GM18858 (cell line): ENCODE data around the gene SCFD1.
"Not testable (repeated sequence)": the region's sequence is repeated elsewhere in the genome, so short reads cannot be mapped to it uniquely, and the experiment has no call there.

Source experiments
- ATAC-seq: cut with Tn5 transposase; IDR thresholded peaks from one replicate; pipeline ENCODE4 v1.9.1; 2021; ENCODE audit not compliant: unreplicated experiment

SCFD1 gene

DNA sequence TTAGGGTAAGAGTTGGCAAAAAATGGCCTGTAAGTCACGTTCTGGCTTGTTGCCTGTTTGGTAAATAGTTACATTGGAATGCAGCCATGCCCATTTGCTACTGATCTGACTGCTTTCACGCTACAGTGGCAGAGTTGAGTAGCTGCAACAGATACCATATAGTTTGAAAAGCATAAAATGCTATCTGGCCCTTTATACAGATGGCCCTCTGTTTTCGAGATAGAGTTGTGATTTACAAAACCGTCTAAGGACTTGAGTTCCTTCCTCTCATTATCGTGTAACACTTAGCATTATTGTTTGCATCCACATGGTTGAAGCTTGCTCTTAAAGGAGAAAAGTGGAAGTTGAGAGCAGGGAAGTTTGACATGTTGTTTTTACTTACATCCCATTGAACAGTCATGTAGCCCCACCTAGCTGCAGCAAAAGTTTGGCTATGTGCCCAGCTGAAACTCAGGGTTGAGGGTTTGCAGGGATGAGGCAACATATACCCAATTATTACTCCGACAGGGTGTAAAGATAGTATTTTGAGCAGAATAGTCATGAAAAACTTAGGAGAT lies 11.3 kb upstream of the SCFD1 start:
- ATAC-seq = no peak

DNA sequence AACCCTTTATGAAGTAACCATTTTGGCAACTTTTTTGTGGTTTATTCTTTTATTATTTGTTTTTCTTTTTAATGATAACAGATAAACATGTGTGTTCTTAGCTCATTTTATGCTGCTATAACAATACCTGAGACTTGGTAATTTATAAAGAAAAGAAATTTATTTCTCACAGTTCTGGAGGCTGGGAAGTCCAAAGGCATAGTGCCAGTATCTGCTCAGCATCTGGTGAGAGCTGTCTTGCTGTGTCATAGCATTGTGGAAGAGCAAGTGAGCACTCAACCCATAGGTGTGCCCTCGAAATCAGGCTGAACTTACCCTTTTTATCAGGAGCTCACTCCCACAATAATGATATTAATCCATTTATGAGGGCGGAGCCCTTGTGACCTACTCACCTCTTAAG lies 8.0 kb upstream of the SCFD1 start:
- ATAC-seq = no peak

DNA sequence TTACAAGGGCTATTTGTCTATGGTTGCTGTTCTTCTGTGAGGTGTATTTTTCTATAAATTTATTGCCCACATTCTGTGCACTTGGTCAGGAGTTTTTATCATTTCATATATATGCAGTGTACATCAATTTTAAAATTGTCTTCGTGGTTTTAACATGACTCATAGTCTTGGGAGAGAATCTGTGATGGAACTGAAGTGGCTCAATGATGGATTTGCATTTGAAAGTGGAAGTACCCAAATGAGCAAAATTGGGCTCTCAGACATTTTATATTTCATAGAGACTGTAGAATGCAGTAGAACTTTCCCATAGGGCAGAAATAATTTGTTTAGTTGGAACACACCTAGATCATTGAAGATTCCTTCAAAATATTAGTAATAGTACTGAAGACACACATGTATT lies 1.9 kb upstream of the SCFD1 start:
- ATAC-seq = peak; percentile 61

DNA sequence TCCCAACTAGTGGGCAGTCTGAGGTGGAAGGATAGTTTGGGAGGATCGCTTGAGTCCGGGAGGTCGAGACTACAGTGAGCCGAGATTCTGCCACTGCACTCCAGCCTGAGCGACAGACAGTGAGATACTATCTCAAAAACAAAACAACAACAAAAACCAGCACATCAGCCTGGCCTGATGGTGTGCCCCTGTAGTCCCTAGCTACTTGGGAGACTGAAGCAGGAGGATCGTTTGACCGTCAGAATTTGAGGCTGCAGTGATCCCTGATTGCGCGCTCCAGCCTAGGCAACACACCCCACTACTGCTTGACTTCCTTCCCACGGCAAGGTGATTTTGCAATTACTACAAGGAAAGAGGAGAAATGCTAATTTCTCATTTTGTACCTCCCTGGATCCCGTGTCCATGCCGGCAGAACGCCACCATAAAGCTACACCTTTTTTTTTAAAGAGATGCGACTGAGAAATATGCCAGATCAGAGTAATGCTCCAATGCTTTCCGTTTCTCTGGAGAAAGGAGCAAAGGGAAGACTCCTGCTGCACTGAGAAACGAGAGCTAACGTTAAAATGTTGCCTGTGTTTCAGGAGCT lies 672 bp upstream of the SCFD1 start:
- no peak for ATAC-seq

GRCh38 chr14:30623412-30624131 lies 1.5 kb downstream of the SCFD1 start:
- ATAC-seq = no peak

DNA sequence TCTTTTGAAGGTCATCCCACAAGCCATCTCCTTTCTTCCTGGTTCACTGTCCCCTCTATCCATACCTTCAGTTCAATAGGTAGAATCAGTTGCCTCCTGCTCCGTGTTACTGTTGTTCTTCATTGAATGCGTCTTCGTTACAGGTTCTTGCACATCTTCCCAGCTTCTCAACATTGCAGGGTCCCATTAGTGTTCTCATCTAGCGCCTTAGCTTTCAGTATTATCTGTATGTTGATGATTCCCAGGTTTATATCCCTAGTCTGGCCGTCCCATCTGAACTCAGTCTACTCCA lies 2.0 kb downstream of the SCFD1 start:
- ATAC-seq = no peak

GRCh38 chr14:30625533-30625932 lies 3.4 kb downstream of the SCFD1 start:
- ATAC-seq = no peak

- ATAC-seq = not testable (repeated sequence)
These were observed 7.3 kb downstream of the SCFD1 start for GRCh38 chr14:30629432-30629831.

DNA sequence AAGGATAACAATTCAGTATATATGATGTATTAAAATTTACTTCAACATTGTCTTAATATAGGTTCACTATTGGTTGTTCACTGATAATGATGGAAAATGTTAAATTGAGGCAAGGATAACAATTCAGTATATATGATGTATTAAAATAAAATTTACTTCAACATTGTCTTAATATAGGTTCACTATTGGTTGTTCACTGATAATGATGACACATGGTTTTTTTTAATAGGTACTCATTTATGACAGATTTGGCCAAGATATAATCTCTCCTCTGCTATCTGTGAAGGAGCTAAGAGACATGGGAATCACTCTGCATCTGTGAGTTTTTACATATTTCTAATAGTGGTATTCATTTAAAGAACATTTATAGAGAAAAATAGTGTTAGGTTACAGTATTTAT lies 8.1 kb downstream of the SCFD1 start:
- ATAC-seq = no peak

- ATAC-seq = no peak
These were observed 10.6 kb downstream of the SCFD1 start for GRCh38 chr14:30632730-30633129.

DNA sequence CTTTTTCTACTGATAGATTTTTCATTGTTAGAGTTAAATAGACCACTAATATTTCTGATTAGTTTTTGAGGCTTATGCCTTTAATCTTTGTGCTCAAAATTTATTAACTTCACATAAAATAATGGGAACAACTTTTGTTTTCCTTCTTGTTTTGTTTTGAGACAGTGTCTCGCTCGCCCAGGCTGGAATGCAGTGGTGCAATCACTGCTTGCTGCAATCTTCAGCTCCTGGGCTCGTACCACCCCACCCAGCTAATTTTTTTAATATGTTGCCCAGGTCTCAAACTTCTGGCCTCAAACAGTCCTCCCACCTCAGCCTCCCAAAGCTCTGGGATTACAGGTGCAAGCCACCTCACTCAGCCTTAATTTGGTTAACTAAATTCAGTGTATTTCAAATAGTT lies 16.8 kb downstream of the SCFD1 start:
- ATAC-seq = no peak

- no peak for ATAC-seq
These were observed 19.1 kb downstream of the SCFD1 start for GRCh38 chr14:30641207-30641606.

DNA sequence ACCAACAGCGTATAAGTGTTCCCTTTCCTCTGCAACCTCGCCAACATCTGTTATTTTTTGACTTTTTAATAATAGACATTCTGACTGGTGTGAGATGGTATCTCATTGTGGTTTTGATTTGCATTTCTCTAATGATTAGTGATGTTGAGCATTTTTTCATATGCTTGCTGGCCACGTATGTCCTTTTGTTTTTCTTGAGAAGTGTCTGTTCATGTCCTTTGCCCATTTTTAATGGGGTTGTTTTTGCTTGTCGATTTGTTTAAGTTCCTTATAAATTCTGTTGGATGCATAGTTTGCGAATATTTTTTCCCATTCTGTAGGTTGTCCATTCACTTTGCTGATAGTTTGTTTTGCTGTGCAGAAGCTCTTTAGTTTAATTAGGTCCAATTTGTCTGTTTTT lies 22.3 kb downstream of the SCFD1 start:
- not testable (repeated sequence) for ATAC-seq

- ATAC-seq = no peak
These were observed 23.5 kb downstream of the SCFD1 start for GRCh38 chr14:30645600-30645999.

- no peak for ATAC-seq
These were observed 26.4 kb downstream of the SCFD1 start for GRCh38 chr14:30648471-30648870.

DNA sequence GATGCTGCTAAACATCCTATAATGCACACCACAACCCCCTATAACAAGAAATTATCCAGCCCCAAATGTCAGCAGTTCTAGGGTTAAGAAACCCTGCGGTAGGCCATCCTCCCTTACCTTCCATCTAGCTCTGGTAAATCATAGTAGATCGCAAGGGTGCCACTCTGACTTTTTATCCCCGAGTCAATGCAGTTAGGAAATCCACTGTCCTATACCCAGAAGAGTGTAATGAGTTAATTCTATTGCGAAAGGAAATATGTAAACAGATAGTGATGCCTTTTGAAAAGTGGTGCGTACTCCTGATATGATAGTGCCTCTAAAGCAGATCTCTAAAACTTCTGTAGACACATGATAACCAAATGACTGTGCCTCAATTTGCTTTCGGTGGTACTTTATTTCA lies 29.8 kb downstream of the SCFD1 start:
- no peak for ATAC-seq

- no peak for ATAC-seq
These were observed 33.0 kb downstream of the SCFD1 start for GRCh38 chr14:30655124-30655523.

DNA sequence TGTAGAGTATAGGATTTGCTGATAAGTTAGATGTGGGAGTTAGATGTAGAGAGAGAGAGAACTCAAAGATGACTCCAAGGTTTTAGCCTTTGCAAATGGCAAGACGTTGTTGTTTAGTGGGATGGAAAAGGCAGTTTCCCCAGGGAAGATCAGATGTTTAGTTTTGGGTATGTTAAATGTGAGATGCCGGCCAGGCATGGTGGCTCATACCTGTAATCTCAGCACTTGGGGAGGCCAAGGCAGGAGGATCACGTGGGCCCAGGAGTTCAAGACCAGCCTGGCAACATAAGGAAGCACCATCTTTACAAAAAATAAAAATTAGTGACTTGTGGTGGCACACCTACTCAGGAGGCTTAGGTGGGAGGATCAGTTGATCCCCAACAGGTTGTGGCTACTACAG lies 33.5 kb downstream of the SCFD1 start:
- no peak for ATAC-seq

DNA sequence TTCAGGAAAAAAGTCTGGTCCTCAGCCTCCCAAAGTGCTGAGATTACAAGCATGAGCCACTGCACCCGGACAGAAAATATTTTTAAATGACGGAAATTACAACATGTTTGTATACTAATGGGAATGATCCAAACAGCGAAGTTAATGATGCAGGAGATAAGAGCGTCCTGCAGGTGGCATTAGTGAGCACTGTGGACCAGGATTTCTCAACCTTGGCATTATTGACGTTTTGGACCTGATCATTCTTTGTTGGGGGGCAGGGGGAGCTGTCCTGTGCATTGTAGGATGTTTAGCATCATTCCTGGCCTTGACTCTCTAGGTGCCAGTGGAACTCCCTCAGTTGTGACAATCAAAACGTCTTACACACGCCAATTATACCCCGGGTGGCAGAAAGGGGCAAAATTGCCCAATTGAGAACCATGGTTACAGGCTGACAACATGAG lies 34.1 kb downstream of the SCFD1 start:
- no peak for ATAC-seq

DNA sequence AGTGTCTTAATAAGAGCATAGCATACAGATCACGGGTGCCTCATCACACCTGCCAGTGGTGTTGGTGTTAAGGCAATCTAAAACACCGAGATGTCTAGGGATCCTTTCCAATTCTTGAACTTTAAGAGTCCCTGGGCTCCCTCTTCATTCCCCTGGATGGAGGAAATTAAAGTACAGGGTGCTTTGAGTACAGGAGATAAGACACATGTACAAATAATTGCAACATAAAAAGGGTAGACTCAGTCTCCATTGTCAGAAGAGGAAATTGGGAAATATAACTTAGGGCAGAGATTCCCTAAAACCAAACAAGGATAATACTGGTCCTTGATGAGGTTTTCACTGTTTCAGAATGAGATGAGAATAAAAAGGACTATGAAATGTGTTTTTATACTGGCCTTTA lies 34.9 kb downstream of the SCFD1 start:
- no peak for ATAC-seq

GRCh38 chr14:30657606-30658163 lies 35.6 kb downstream of the SCFD1 start:
- ATAC-seq = no peak

GRCh38 chr14:30658645-30659044 lies 36.5 kb downstream of the SCFD1 start:
- ATAC-seq = no peak

DNA sequence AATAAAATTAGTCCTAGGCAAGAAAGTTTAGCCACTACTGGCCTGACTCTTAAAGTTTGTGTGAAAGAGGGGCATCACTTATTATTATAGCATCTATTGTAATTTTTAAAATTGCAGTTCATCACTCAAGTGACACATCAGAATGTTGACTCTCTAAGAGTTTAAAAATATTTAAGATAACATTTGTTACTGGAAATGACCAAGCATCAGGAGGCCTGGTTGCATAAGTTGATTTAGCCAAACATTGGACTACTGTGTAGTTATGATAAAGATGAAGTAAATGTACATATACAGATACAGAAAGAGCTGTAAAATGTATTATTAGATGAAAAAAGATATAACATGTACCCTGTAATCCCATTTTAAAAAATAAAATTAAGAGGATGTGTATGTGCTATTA lies 47.5 kb downstream of the SCFD1 start:
- ATAC-seq = no peak
